ENCODE measurements around the gene TSGA10IP. TPM values are rescaled to one million over a fixed set of nuclear protein-coding genes. Genes with fewer than 3 reads are reported as not detected.

The TSGA10IP gene
- total and polyA plus RNA-seq, 2 experiments from 2014 or later: 1.6 to 2.0 TPM

GRCh38 chr11:65927904-65928397 is 17.3 kb upstream of the TSGA10IP start:
- no peak for DNase-seq (ENCODE audit: low spot score)
- H3K36me3 Mint-ChIP-seq (ENCODE audit: low read depth): peaks cover 3% of the 10 kb centered on the region; the same call in 2 of the 3 replicates
- Histone ChIP-seq H3K27ac (ENCODE audit: low read depth) (peak overlapping the region; percentile 63; the same call in 1 of the 2 replicates), H3K4me2 (no peak overlapping the region), H3K79me2 (replicated peaks; ENCODE audit: insufficient read depth) (no peaks in the 10 kb centered on the region), H2AFZ (0 out of 2 replicates have a peak overlapping the region, but pooled peaks have one; percentile 52), H3K4me1 (ENCODE audit: insufficient read depth) (peaks cover 7% of the 10 kb centered on the region), H4K20me1 (replicated peaks; ENCODE audit: insufficient read depth) (no peaks in the 10 kb centered on the region), H3K9me2 (ENCODE audit: insufficient read depth) (no peaks in the 10 kb centered on the region), H3F3A (replicated peaks; ENCODE audit: low read depth) (0 out of 2 replicates have a peak, but pooled peaks cover 5% of the 10 kb centered on the region), H3K4me3 (no peak overlapping the region), H3K27me3 (ENCODE audit: insufficient read depth) (no peaks in the 10 kb centered on the region), H3K36me3 (ENCODE audit: insufficient read depth) (no peaks in the 10 kb centered on the region)
- peaks cover 23% of the 10 kb centered on the region for H3K4me1 Mint-ChIP-seq
- no peaks in the 10 kb centered on the region for H3K9me3 Mint-ChIP-seq
- H3K27ac Mint-ChIP-seq: peak overlapping the region; percentile 78
- TF ChIP-seq ZNF462 (CRISPR knock-in tag; IDR thresholded peaks at IDR 0.05) (no peak), STAT1 (IDR thresholded peaks at IDR 0.05; ENCODE audit: unreplicated experiment) (no peak), REST (IDR thresholded peaks at IDR 0.05; ENCODE audit: unreplicated experiment) (no peak), EZH2phosphoT487 (IDR thresholded peaks at IDR 0.05; ENCODE audit: unreplicated experiment) (no peak), CTCF (conservative IDR thresholded peaks at IDR 0.05; ENCODE audit: low read depth in 2 of 2) (no peak), NANOG (IDR thresholded peaks at IDR 0.05; ENCODE audit: borderline replicate concordance) (no peak), POLR2AphosphoS5 (IDR thresholded peaks at IDR 0.05; ENCODE audit: low read depth) (no peak), ZNF114 (CRISPR knock-in tag; IDR thresholded peaks at IDR 0.05) (no peak), JUNB (IDR thresholded peaks at IDR 0.05; ENCODE audit: unreplicated experiment) (no peak), EZH2 (IDR thresholded peaks at IDR 0.05; ENCODE audit: low read depth, unreplicated experiment) (no peak), ETS1 (IDR thresholded peaks at IDR 0.05) (no peak), ZNF331 (CRISPR knock-in tag; IDR thresholded peaks at IDR 0.05; ENCODE audit: low read depth) (no peak), CREB1 (CRISPR knock-in tag; IDR thresholded peaks at IDR 0.05; ENCODE audit: low read depth) (no peak)
- peak; percentile 61 for ATAC-seq
- H3K4me3 Mint-ChIP-seq: no peak overlapping the region
- H3K27me3 Mint-ChIP-seq (ENCODE audit: insufficient read depth, low read depth, poor library complexity): peaks cover 6% of the 10 kb centered on the region
